ENCODE measurements around the gene SLFN12L. TPM values are rescaled to one million over a fixed set of nuclear protein-coding genes. Genes with fewer than 3 reads are reported as not detected.

Gene SLFN12L
- total and polyA plus RNA-seq, 10 of the 15 experiments (the other 5 are each of a cell fraction or from before 2014, with no cell fraction given) = 1.0 to 21.3 (median 9.4) TPM

GRCh38 chr17:35476283-35476820, 61.1 kb downstream of the SLFN12L start:
- 47% methylated on average over 2 of the region's 2 CpGs for WGBS (ENCODE audit: insufficient coverage, insufficient replicate concordance, low lambda C conversion rate, missing lambda C conversion rate)
- Histone ChIP-seq H3K4me1 (ENCODE audit: control insufficient read depth, insufficient read depth, low read length) (no peaks in the 10 kb centered on the region), H3K4me3 (no peak overlapping the region), H3K27me3 (replicated peaks in 1 of 2; ENCODE audit: control insufficient read depth in 2 of 2, insufficient read depth in 2 of 2, low read length in 1 of 2) (no peaks in the 10 kb centered on the region), H2AFZ (ENCODE audit: control insufficient read depth, low read depth, low read length) (no peak overlapping the region), H3K4me2 (ENCODE audit: control insufficient read depth, insufficient read depth) (no peak overlapping the region), H3K36me3 (ENCODE audit: control insufficient read depth in 2 of 2, insufficient read depth in 2 of 2, low read length in 1 of 2) (no peaks in the 10 kb centered on the region; a peak in 1 of 4 replicates), H3K9me3 (replicated peaks; ENCODE audit: control insufficient read depth, insufficient read depth, low read length) (no peaks in the 10 kb centered on the region; the same call in 2 of the 3 replicates), H3K9ac (ENCODE audit: control insufficient read depth, insufficient read depth, low read length) (no peak overlapping the region), H3K27ac (ENCODE audit: control insufficient read depth, insufficient read depth) (no peak overlapping the region), H4K20me1 (ENCODE audit: control insufficient read depth, insufficient read depth) (no peaks in the 10 kb centered on the region), H3K79me2 (ENCODE audit: control insufficient read depth, insufficient read depth, low read length) (no peaks in the 10 kb centered on the region)
- no peak for ATAC-seq
- intact Hi-C loops (cut with micrococcal nuclease; ENCODE audit: unreplicated experiment) (no loop called here), in situ Hi-C loops (cut with MboI) (no loop called here)
- no peak for DNase-seq (ENCODE audit: low read depth, low spot score)
- ChIA-PET SMC1A (ENCODE audit: uncharacterized antibody, unreplicated experiment) (no interaction called here), POLR2A (no interaction called here), CTCF (no interaction called here), RAD21 (ENCODE audit: unreplicated experiment) (no interaction called here)
- TF ChIP-seq BCL3 (IDR thresholded peaks at IDR 0.05; ENCODE audit: borderline replicate concordance, insufficient read depth, low read depth, low read length, poor library complexity, severe bottlenecking) (no peak), PAX5 (IDR thresholded peaks at IDR 0.05; ENCODE audit: borderline replicate concordance, low read depth, low read length) (no peak), ATF2 (IDR thresholded peaks at IDR 0.05; ENCODE audit: low read length) (no peak), SMAD1 (IDR thresholded peaks at IDR 0.05; ENCODE audit: low read depth, partially characterized antibody) (no peak), PKNOX1 (IDR thresholded peaks at IDR 0.05) (no peak), HDAC2 (IDR thresholded peaks at IDR 0.05) (no peak), FOS (IDR thresholded peaks at IDR 0.05; ENCODE audit: borderline replicate concordance, extremely low read depth, insufficient read length) (no peak), CBFB (IDR thresholded peaks at IDR 0.05; ENCODE audit: low read depth) (no peak), SMC3 (IDR thresholded peaks at IDR 0.05; ENCODE audit: borderline replicate concordance, low read length) (no peak), IKZF2 (IDR thresholded peaks at IDR 0.05) (no peak), BCL11A (IDR thresholded peaks at IDR 0.05; ENCODE audit: low read depth, low read length) (no peak), ZNF217 (IDR thresholded peaks at IDR 0.05) (no peak), CHD2 (IDR thresholded peaks at IDR 0.05; ENCODE audit: borderline replicate concordance, low read depth, low read length) (no peak), TBL1XR1 (IDR thresholded peaks at IDR 0.05; ENCODE audit: low read depth, low read length) (no peak), CHD4 (IDR thresholded peaks at IDR 0.05) (no peak), RELB (IDR thresholded peaks at IDR 0.05; ENCODE audit: low read depth) (no peak), HSF1 (IDR thresholded peaks at IDR 0.05; ENCODE audit: low read depth, low read length) (no peak), NRF1 (conservative IDR thresholded peaks at IDR 0.05; ENCODE audit: low read depth, low read length) (no peak), PML (IDR thresholded peaks at IDR 0.05; ENCODE audit: low read length) (no peak)
- BruUV-seq (replicated peaks) = no TSS peak
- FAIRE-seq = no peak

Data from GM12878 (cell line).